Temporal lobe (tissue), 1 donor: ENCODE results near the gene CLDN4. TPM values are rescaled to one million over a fixed set of nuclear protein-coding genes. Genes with fewer than 3 reads are reported as not detected.

Source experiments
- total RNA-seq: library from RNA; depleted of rRNA; stranded (reverse); fragments of >200 nt; gene quantifications from one replicate; pipeline ENCODE4 v1.2.3, GENCODE V29; 2014

The CLDN4 gene
- total RNA-seq, 1 donor from 2014 or later: 0.25 TPM

Other genes starting within 250 kb of the CLDN4 start
- not detected for gene MLXIPL, start 206.5 kb upstream of the CLDN4 start, total RNA-seq
- gene VPS37D, start 163.2 kb upstream of the CLDN4 start, total RNA-seq: 14.5 TPM
- 2.2 TPM for gene DNAJC30, start 147.5 kb upstream of the CLDN4 start, total RNA-seq
- gene BUD23, start 147.4 kb upstream of the CLDN4 start, total RNA-seq: 20.9 TPM
- gene STX1A, start 111.3 kb upstream of the CLDN4 start, total RNA-seq: 64.4 TPM
- gene ABHD11, start 92.2 kb upstream of the CLDN4 start, total RNA-seq: 5.7 TPM
- not detected for gene CLDN3, start 60.7 kb upstream of the CLDN4 start, total RNA-seq
- 0.49 TPM for gene METTL27, start 11.5 kb downstream of the CLDN4 start, total RNA-seq
- not detected for gene TMEM270, start 30.2 kb downstream of the CLDN4 start, total RNA-seq
- gene ELN, start 197.2 kb downstream of the CLDN4 start, total RNA-seq: 11.3 TPM